Mucosa of stomach (tissue), 1 donor: ENCODE measurements around the gene PEX12.
"Not testable (repeated sequence)": the region's sequence is repeated elsewhere in the genome, so short reads cannot be mapped to it uniquely, and the experiment has no call there.

Source experiments
- H3K27me3 ChIP-seq: one replicate; pipeline ENCODE4 v1.7.0; 2013; ENCODE audit warnings: mild to moderate bottlenecking, low read length; ENCODE audit not compliant: control insufficient read depth, insufficient read depth
- H3K36me3 ChIP-seq: one replicate; pipeline ENCODE4 v1.7.0; 2013; ENCODE audit warnings: low read length; ENCODE audit not compliant: control insufficient read depth, insufficient read depth
- H3K4me1 ChIP-seq: one replicate; pipeline ENCODE4 v1.7.0; 2013; ENCODE audit warnings: mild to moderate bottlenecking, low read length; ENCODE audit not compliant: control insufficient read depth, insufficient read depth
- H3K4me3 ChIP-seq: one replicate; pipeline ENCODE4 v1.7.0; 2013; ENCODE audit warnings: low read length
- H3K9ac ChIP-seq: one replicate; pipeline ENCODE4 v1.7.0; 2013; ENCODE audit warnings: mild to moderate bottlenecking, low read length, moderate library complexity
- H3K9me3 ChIP-seq: one replicate; pipeline ENCODE4 v1.7.0; 2013; ENCODE audit warnings: mild to moderate bottlenecking, low read length, moderate library complexity; ENCODE audit not compliant: control insufficient read depth
- donor health status: Pancreatic carcinoma.

The PEX12 gene

DNA sequence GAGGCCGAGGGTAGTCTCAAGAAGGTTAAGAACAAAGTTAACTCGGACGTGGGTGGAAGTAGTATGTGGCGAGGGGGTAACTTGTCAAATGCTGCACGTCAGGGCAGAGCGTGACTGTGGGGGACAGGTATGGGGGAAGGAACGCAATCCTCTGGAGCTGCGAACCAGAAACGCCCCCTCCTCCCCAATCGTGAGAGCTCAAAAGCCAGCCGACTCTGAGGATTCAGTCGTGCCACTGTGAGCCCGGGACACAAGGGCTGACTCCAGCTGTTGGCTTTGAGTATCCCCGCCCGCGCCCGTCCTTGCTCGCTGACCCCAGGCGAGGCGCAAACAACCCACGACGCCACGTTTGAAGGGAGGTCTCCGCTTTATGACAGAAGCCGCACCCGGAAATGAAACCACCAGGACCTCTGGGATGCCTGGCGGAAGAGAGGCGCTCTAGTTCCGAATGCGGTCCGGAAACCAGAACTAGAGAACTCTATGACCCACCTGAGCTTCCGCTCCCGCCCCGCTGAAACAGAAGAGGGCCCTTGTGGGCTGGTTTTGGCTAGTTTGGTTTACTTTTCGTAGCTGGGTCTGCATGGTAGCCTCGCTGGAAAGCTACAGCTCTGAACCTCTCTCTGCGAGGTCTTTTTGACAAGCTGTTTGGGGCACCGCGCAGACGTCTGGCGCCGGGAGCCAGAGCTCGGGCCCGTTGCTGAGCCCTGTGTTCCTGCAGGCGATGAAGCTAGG, at the start of gene PEX12:
Gene PEX12 (minus strand): TSS at position 375 of the 732 bp plus-strand sequence. CDS start 550 bp downstream, outside the sequence.
- H3K4me1 ChIP-seq: peaks cover 5% of the 10 kb centered on the region
- peak within 1 kb of the TSS; percentile 88 for H3K9ac ChIP-seq
- H3K4me3 ChIP-seq: peak within 1 kb of the TSS; percentile 71
- no peaks in the 10 kb centered on the region for H3K9me3 ChIP-seq
- no peaks in the 10 kb centered on the region for H3K27me3 ChIP-seq
- no peaks in the 10 kb centered on the region for H3K36me3 ChIP-seq

DNA sequence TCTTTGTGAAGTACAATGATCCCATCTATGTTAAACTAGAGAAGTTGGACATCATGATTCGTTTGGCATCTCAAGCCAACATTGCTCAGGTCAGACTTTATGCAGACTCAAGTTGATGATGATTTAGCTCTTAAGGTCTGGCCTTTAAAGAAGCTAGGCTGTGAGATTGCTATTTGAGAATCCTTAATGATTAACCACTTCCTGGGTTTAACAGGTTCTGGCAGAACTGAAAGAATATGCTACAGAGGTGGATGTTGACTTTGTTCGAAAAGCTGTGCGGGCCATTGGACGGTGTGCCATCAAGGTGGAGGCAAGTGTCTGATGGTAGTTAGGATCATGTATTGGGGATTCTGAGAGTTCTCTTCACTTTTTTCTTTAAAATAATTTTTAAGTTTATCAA, 49.0 kb upstream of the PEX12 start:
- H3K36me3 ChIP-seq: no peaks in the 10 kb centered on the region
- H3K27me3 ChIP-seq: no peaks in the 10 kb centered on the region
- H3K4me3 ChIP-seq: no peak overlapping the region
- H3K9ac ChIP-seq: no peak overlapping the region
- no peaks in the 10 kb centered on the region for H3K9me3 ChIP-seq
- peaks cover 10% of the 10 kb centered on the region for H3K4me1 ChIP-seq

DNA sequence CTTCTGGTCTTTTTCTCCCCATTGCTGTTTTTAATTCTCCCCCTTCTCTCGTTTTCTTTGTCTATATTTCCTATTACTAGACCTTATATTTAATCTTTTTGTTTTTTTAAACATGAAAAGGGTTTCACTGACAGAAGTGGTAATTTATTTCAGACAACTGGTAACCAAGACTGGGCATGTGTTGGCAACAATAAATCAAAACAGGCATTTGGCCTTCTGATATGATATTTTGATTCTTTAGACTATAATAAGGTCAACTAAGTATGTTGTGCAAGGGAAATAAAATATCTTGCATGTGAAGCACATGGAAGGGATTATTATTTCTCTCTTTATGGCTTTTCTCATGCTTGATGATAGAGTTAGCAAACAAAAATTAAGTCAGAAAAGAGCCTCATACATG, 43.4 kb upstream of the PEX12 start:
- no peak overlapping the region for H3K4me3 ChIP-seq
- H3K4me1 ChIP-seq: peaks cover 2% of the 10 kb centered on the region
- H3K27me3 ChIP-seq: no peaks in the 10 kb centered on the region
- no peaks in the 10 kb centered on the region for H3K36me3 ChIP-seq
- no peak overlapping the region for H3K9ac ChIP-seq
- H3K9me3 ChIP-seq: no peaks in the 10 kb centered on the region

DNA sequence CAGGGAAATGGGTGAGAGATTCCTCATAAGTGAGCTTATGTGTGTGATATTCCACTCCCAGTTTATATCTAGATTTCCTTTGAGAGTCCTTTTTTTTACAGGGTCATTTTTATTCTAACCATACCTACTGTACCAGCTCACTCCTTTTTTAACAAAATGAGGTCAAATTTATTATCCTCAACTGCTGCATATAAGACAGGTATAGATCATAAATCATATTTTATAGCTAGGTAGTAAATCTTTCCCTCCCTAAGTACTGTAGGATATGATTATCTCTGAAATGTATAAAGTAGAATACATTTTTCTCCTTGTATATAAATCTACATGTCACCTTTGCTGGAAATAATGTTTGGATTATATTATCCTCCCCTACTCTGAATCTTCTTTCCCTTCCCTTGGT, 40.3 kb upstream of the PEX12 start:
- no peaks in the 10 kb centered on the region for H3K27me3 ChIP-seq
- H3K36me3 ChIP-seq: no peaks in the 10 kb centered on the region
- H3K4me1 ChIP-seq: no peaks in the 10 kb centered on the region
- H3K4me3 ChIP-seq: no peak overlapping the region
- H3K9me3 ChIP-seq: no peaks in the 10 kb centered on the region
- no peak overlapping the region for H3K9ac ChIP-seq

DNA sequence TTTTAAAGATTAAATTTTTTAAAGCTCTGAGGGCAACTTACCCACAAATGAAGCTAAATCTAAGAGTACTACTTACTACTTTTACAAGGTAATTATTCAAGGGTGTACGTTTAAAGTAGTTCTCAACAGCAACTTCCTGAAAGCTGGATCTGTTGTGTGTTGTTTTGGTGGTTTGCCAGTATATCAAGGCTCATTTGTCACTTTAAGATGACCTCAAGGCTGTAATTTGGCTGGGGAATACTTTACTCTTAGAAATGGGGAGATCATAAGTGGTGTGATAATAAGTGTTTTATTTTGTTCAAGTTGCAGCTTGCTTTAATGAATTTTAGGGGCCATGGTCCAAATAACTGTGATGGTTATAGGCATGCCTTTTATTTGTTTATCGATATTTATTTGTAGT, 39.1 kb upstream of the PEX12 start:
- H3K9me3 ChIP-seq: no peaks in the 10 kb centered on the region

DNA sequence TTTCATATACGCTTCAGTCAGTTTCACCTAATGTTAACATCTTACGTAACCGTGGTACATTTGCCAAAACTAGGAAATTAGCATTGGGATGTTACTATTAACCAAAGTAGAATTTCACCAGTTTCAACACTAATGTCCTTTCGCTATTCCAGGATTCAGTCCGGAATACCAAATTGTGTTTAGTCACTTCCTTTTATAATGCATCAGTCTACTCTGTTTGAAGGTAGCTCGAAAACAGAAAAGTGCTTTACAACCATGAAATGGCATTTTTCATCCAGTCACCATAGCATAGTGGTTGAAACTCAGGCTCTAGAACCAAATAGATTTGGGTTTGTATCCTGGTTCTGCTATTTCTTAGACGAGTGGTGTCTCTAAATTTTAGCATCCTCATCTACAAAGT, 38.2 kb upstream of the PEX12 start:
- Histone ChIP-seq H3K9ac (no peak overlapping the region), H3K27me3 (no peaks in the 10 kb centered on the region), H3K4me1 (no peaks in the 10 kb centered on the region), H3K9me3 (no peaks in the 10 kb centered on the region), H3K36me3 (no peaks in the 10 kb centered on the region), H3K4me3 (no peak overlapping the region)

More for the DNA sequence above, 39.1 kb upstream of the PEX12 start:
- no peak overlapping the region for H3K4me3 ChIP-seq
- no peaks in the 10 kb centered on the region for H3K4me1 ChIP-seq
- H3K36me3 ChIP-seq: no peaks in the 10 kb centered on the region
- H3K9ac ChIP-seq: no peak overlapping the region
- H3K27me3 ChIP-seq: no peaks in the 10 kb centered on the region

DNA sequence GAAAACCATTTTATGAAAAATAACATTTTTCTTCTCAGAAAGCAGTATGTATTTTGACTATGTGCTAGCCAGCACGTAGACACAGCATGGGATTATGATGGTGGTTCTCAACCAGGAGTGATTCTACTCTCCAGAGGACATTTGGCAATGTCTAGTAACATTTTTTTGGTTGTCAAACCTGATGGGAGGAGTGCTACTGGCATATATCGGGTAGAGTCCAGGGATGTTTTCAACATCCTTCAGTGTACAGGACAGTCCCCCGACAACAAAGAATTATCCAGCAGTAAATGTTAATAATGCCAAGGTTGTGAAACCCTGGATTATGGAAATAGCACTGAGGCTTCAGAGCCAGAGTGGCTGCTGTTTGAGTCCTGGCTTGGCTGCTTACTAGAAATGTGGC, 36.4 kb upstream of the PEX12 start:
- H3K9ac ChIP-seq: no peak overlapping the region
- no peaks in the 10 kb centered on the region for H3K36me3 ChIP-seq
- no peaks in the 10 kb centered on the region for H3K4me1 ChIP-seq
- H3K27me3 ChIP-seq: no peaks in the 10 kb centered on the region
- H3K9me3 ChIP-seq: no peaks in the 10 kb centered on the region
- H3K4me3 ChIP-seq: no peak overlapping the region

DNA sequence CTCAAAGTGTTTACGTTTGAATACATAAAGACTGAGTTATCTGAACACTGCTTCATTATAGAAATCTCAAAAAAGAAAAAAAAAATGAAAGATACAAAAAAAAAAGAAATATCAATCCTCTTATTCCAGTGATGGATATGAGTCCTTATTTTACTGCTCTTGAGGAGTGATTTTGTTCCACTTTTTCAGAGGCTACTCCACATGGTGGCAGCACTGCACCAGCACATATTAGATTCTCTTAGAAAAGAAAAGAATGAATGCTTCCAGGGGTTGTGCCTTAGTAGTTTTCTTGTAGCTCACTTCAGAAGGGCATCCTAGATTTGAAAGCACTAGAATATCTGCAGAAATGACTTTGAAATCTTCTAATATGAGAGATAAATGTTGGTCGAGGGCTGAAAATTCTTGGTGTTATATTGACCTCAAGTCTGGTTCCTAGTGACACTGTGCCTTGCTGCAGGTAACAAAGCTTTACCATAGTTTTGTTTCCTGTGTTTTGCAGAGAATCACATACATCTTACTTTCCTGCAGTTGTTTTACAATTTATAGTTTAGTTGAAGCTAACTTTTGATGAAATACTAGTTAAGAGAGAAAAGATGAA, 34.7 kb upstream of the PEX12 start:
- Histone ChIP-seq H3K4me3 (no peak overlapping the region), H3K27me3 (no peaks in the 10 kb centered on the region), H3K9me3 (no peaks in the 10 kb centered on the region), H3K4me1 (no peaks in the 10 kb centered on the region), H3K36me3 (no peaks in the 10 kb centered on the region), H3K9ac (no peak overlapping the region)

DNA sequence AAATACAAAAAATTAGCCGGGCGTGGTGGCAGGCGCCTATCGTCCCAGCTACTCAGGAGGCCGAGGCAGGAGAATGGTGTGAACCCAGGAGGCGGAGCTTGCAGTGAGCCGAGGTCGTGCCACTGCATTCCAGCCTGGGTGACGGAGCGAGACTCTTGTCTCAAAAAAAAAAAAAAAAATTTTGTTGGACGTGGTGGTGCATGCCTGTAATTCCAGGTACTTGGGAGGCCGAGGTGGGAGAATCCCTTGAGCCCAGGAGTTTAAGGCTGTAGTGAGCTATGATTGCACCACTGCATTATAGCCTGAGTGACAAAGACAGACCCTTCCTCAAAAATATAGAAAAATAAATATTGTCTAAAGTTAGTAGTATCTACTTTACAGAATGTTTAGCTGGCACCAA, 32.4 kb upstream of the PEX12 start:
- H3K27me3 ChIP-seq: not testable (repeated sequence)

DNA sequence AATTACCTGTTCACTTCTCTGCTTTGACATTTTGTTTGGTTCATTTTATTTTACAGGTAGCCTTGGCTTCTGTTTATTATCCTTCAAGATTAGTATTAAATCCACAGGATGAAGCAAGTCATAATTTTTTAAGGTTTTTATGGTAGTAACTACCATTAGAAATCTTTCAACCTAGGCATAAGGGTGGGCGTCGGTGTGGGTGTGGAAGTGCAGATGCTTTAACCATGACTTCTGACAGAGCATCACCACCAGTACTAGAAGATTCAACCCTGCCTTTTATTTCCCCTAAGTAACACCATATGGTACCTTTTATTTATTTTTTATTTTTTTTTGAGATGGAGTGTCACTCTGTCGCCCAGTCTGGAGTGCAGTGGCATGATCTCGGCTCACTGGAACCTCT, 31.5 kb upstream of the PEX12 start:
- H3K9ac ChIP-seq: no peak overlapping the region
- no peaks in the 10 kb centered on the region for H3K9me3 ChIP-seq
- H3K4me1 ChIP-seq: no peaks in the 10 kb centered on the region
- H3K27me3 ChIP-seq: no peaks in the 10 kb centered on the region
- no peak overlapping the region for H3K4me3 ChIP-seq
- H3K36me3 ChIP-seq: no peaks in the 10 kb centered on the region

More for the DNA sequence above, 32.4 kb upstream of the PEX12 start:
- H3K9me3 ChIP-seq, H3K4me1 ChIP-seq, H3K9ac ChIP-seq, H3K4me3 ChIP-seq, H3K36me3 ChIP-seq: not testable (repeated sequence)

DNA sequence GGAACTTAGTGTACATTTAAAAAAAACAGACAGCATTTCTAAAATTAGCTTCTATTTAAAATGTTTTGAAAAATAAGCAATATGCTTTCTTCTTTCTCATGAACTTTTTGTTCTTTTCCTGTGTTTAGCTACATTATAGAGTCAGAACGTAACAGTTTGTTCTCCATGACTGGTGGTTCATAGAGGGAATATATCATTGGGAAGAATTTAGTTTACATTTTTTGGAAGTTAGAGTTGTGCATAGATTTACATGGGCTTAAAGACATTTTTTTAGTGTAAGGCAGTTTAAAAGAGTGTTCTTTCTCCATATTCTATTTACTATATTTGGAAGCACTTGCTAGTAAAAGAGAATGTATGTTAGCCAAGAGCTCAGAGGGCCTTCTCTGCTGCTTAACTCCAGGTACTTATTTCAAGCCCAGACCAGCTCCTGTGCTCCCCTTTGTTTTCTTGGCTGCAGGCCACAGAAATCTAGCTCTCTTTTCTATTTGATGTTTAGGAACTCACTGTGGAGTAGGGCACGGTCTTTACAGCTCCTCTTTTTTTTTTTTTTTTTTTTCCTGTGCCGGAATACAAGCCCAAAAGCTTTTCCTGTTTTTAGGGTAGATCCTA, 29.0 kb upstream of the PEX12 start:
- Histone ChIP-seq H3K27me3 (no peaks in the 10 kb centered on the region), H3K36me3 (no peaks in the 10 kb centered on the region), H3K9ac (no peak overlapping the region)

DNA sequence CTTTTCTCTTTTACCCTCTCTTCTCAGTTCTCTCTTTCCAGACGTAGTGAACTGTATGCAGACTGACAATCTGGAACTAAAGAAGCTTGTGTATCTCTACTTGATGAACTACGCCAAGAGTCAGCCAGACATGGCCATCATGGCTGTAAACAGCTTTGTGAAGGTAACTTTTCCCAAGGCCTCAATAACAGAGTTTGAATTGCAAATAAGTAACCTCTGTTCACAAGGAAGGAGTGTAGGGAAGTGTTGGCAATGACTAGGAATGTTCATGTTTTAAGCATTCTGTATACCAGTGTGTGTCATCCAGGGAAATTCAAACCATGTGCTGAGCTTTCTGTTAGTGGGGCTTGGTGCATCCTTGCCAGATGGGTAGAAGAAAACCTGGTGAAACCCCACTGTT, 27.3 kb upstream of the PEX12 start:
- Histone ChIP-seq H3K9me3 (no peaks in the 10 kb centered on the region), H3K4me3 (no peak overlapping the region), H3K9ac (no peak overlapping the region), H3K4me1 (no peaks in the 10 kb centered on the region), H3K27me3 (no peaks in the 10 kb centered on the region), H3K36me3 (no peaks in the 10 kb centered on the region)

More for the DNA sequence above, 29.0 kb upstream of the PEX12 start:
- Histone ChIP-seq H3K4me1 (no peaks in the 10 kb centered on the region), H3K4me3 (no peak overlapping the region), H3K9me3 (no peaks in the 10 kb centered on the region)
